Measurements from ENCODE around the gene CBFA2T2. TPM values are rescaled to one million over a fixed set of nuclear protein-coding genes. Genes with fewer than 3 reads are reported as not detected.

Gene CBFA2T2
- total RNA-seq, 1 donor from 2014 or later = 17.5 TPM

DNA sequence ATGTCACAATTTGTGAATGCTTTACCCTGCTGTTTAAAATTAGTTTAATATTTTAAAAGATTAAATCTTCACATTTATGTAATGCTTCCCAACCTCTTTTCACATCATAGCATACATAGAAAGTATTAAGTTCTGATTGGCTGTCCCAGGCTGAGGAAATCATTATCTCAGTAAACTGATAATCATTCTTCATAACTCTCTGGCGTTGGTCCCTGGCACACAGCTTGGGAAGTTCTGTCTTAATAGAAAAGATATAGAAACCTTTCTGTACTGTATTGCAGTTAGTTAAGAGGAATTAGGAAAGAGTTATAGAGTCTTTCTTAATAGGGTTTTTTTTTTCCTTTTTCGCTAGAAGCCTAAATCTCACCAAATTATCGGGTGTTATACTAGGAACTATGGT lies 85.4 kb downstream of the CBFA2T2 start:
- H3K4me1 Mint-ChIP-seq (ENCODE audit: unreplicated experiment) = peaks cover 3% of the 10 kb centered on the region
- no peak overlapping the region for H3K27ac Mint-ChIP-seq (ENCODE audit: unreplicated experiment)
- TF ChIP-seq, protein P1, sequence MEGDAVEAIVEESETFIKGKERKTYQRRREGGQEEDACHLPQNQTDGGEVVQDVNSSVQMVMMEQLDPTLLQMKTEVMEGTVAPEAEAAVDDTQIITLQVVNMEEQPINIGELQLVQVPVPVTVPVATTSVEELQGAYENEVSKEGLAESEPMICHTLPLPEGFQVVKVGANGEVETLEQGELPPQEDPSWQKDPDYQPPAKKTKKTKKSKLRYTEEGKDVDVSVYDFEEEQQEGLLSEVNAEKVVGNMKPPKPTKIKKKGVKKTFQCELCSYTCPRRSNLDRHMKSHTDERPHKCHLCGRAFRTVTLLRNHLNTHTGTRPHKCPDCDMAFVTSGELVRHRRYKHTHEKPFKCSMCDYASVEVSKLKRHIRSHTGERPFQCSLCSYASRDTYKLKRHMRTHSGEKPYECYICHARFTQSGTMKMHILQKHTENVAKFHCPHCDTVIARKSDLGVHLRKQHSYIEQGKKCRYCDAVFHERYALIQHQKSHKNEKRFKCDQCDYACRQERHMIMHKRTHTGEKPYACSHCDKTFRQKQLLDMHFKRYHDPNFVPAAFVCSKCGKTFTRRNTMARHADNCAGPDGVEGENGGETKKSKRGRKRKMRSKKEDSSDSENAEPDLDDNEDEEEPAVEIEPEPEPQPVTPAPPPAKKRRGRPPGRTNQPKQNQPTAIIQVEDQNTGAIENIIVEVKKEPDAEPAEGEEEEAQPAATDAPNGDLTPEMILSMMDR (IDR thresholded peaks at IDR 0.05; ENCODE audit: unreplicated experiment) = no peak
- DNase-seq (ENCODE audit: low spot score) = no peak
- H3K27me3 Mint-ChIP-seq (ENCODE audit: unreplicated experiment) = no peaks in the 10 kb centered on the region
- no peak overlapping the region for H3K4me3 Mint-ChIP-seq (ENCODE audit: unreplicated experiment)
- no peaks in the 10 kb centered on the region for H3K9me3 Mint-ChIP-seq (ENCODE audit: unreplicated experiment)
- no peaks in the 10 kb centered on the region for H3K36me3 Mint-ChIP-seq (ENCODE audit: low read depth, unreplicated experiment)

DNA sequence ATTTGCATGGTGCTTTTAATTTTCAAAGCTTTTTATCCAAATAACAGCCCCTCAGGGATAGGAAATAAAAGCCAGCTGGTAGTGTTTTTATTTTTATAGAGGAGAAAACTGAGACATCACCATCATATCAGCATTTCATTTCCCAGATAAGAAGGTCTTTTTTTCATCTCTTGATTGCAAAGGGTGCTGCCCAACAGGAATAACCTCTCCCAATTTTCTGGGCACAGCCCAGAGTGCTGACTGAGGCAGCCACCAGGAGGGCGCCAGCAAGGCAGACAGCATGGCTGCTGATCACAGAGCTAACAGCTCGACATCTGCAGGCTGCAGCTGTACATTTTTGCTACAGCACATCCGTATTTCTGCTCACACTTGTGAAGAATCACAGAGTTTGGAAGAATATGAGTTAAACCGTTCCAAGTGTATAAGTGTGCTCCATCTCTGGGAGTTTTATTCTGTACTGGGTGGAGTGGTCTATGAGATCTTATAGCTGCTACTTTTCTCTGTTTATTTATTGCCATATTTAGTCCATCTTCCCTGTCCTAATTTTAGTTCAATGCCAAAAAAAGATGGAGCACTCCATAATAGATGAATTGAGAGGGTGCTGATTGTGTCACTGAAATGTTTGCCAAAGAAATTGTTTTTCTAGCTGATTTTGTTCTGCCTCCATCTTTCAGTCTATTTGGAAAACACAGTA lies 86.7 kb downstream of the CBFA2T2 start:
- TF ChIP-seq, protein P1 (IDR thresholded peaks at IDR 0.05; ENCODE audit: unreplicated experiment) = no peak
- Mint-ChIP-seq H3K4me1 (ENCODE audit: unreplicated experiment) (no peaks in the 10 kb centered on the region), H3K4me3 (ENCODE audit: unreplicated experiment) (no peak overlapping the region), H3K9me3 (ENCODE audit: unreplicated experiment) (no peaks in the 10 kb centered on the region), H3K27ac (ENCODE audit: unreplicated experiment) (no peak overlapping the region), H3K36me3 (ENCODE audit: low read depth, unreplicated experiment) (no peaks in the 10 kb centered on the region), H3K27me3 (ENCODE audit: unreplicated experiment) (no peaks in the 10 kb centered on the region)
- no peak for DNase-seq (ENCODE audit: low spot score)

DNA sequence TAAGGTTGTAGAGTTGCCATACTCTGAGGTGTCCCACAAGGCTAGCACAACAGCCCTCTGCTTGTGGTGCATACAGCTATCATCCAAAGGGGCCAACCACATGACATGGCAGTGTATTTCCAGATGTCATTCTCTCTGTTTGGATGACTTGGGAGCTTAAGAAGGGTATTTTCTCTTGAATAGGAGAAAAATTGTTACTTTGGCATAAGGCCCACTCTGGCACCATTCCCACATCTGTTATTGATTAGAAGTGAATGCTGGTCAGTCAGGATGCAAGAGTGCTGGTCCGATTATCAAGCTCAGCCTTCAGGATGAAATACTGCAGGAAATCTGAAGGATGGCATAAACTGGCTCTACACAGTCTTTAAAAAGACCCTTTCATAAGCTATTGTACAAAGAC lies 88.6 kb downstream of the CBFA2T2 start:
- Mint-ChIP-seq H3K4me1 (ENCODE audit: unreplicated experiment) (no peaks in the 10 kb centered on the region), H3K4me3 (ENCODE audit: unreplicated experiment) (no peak overlapping the region), H3K27me3 (ENCODE audit: unreplicated experiment) (no peaks in the 10 kb centered on the region), H3K27ac (ENCODE audit: unreplicated experiment) (no peak overlapping the region), H3K9me3 (ENCODE audit: unreplicated experiment) (no peaks in the 10 kb centered on the region), H3K36me3 (ENCODE audit: low read depth, unreplicated experiment) (no peaks in the 10 kb centered on the region)
- TF ChIP-seq, protein P1 (IDR thresholded peaks at IDR 0.05; ENCODE audit: unreplicated experiment) = no peak
- DNase-seq (ENCODE audit: low spot score) = no peak

DNA sequence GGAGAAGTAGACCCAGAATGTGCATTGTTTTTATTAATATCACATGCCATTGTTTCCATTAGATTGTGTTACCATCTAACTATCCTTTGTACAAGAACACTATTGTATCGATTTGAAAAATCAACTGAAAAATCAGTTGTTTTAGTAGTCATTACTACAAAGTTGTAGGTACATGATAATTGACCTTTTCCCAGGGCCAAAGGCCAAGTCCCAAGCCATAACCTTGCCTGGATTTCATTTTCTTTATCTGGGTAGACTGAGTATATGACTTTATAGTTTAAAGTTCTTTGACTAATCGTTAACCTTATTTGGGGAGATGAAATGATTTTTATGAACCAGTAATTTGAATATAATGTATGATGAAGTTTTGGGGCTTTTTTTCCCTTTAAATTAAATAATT lies 93.2 kb downstream of the CBFA2T2 start:
- H3K4me3 Mint-ChIP-seq (ENCODE audit: unreplicated experiment) = no peak overlapping the region
- no peaks in the 10 kb centered on the region for H3K27me3 Mint-ChIP-seq (ENCODE audit: unreplicated experiment)
- H3K9me3 Mint-ChIP-seq (ENCODE audit: unreplicated experiment) = no peaks in the 10 kb centered on the region
- no peak overlapping the region for H3K27ac Mint-ChIP-seq (ENCODE audit: unreplicated experiment)
- TF ChIP-seq, protein P1 (IDR thresholded peaks at IDR 0.05; ENCODE audit: unreplicated experiment) = no peak
- H3K4me1 Mint-ChIP-seq (ENCODE audit: unreplicated experiment) = no peaks in the 10 kb centered on the region
- no peaks in the 10 kb centered on the region for H3K36me3 Mint-ChIP-seq (ENCODE audit: low read depth, unreplicated experiment)
- no peak for DNase-seq (ENCODE audit: low spot score)

DNA sequence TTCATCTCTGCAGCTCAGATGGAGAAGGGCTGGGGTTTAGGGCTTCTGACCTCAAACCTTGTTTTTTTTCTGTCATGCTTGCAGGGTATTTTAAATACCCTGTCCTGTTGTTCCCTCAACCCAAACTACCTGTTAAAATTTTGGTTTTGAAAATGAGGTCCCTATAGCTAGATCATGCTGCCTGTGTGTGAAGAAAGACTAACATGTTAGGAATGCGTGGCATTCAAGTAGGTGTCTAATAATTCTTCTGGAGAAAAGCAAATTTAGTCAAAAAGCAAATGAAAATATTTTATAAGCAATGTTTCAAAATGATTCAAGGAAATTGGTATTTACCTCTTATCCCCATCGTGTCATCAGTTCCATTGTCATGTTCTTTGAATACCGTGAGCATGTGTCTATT lies 95.1 kb downstream of the CBFA2T2 start:
- Mint-ChIP-seq H3K9me3 (ENCODE audit: unreplicated experiment) (no peaks in the 10 kb centered on the region), H3K27me3 (ENCODE audit: unreplicated experiment) (no peaks in the 10 kb centered on the region), H3K27ac (ENCODE audit: unreplicated experiment) (no peak overlapping the region), H3K4me1 (ENCODE audit: unreplicated experiment) (peaks cover 5% of the 10 kb centered on the region), H3K4me3 (ENCODE audit: unreplicated experiment) (no peak overlapping the region), H3K36me3 (ENCODE audit: low read depth, unreplicated experiment) (no peaks in the 10 kb centered on the region)
- no peak for DNase-seq (ENCODE audit: low spot score)
- TF ChIP-seq, protein P1 (IDR thresholded peaks at IDR 0.05; ENCODE audit: unreplicated experiment) = no peak

All from endothelial cell (in vitro differentiated cells).